Body of pancreas (tissue), 4 donors: ENCODE data around the gene BICRAL. TPM values are rescaled to one million over a fixed set of nuclear protein-coding genes. Genes with fewer than 3 reads are reported as not detected.

Experiments
- ATAC-seq: fragments of 150-250 bp; one replicate; pipeline ENCODE4 v1.9.1; 2016
- DNase-seq, 4 donors: peaks; one replicate each; pipeline ENCODE4 v3.0.0-alpha.2; 2019
- H3K27ac ChIP-seq, 4 donors: fragments of 200-600 bp; sonication (generic); 1 replicate in 3 of 4; 2 replicates in 1 of 4; pipeline versions ENCODE4 v1.5.1 to v1.6.1; 2016 to 2019; ENCODE audit warnings: mild to moderate bottlenecking in 1 of 4, mixed read lengths in 1 of 4, moderate library complexity in 1 of 4
- H3K27me3 ChIP-seq, 2 donors: fragments of 200-600 bp; sonication (generic); one replicate each; pipeline ENCODE4 v1.6.0; 2016; ENCODE audit warnings: mild to moderate bottlenecking in 1 of 2
- H3K36me3 ChIP-seq, 2 donors: fragments of 200-600 bp; sonication (generic); replicated peaks in 1 of 2; 2 replicates each; pipeline ENCODE4 v1.5.1; 2016; ENCODE audit warnings: low read depth in 2 of 2; ENCODE audit not compliant: insufficient read depth in 1 of 2
- H3K4me1 ChIP-seq: fragments of 200-600 bp; sonication (generic); one replicate; pipeline ENCODE4 v1.6.0; 2016
- H3K4me3 ChIP-seq, 2 donors: fragments of 200-600 bp; sonication (generic); 1 replicate in 1 of 2; 2 replicates in 1 of 2; pipeline ENCODE4 v1.5.1; 2016 to 2019
- H3K9me3 ChIP-seq, 3 donors: fragments of 200-600 bp; sonication (generic); 1 replicate in 2 of 3; 2 replicates in 1 of 3; pipeline ENCODE4 v1.5.1; 2016
- POLR2A ChIP-seq, 3 donors: fragments of 450-650 bp; IDR thresholded peaks; one replicate each; pipeline ENCODE4 v1.6.1; 2016; ENCODE audit warnings: antibody characterized with exemption in 3 of 3, mild to moderate bottlenecking in 2 of 3
- WGBS, 2 donors: methylation state at CpG; one replicate each; pipeline ENCODE4 v1.1.5; 2017; 5-methylcytosine and 5-hydroxymethylcytosine counted together
- intact Hi-C: fragments of 100-400 bp; cut with DNase I; formaldehyde crosslinking; loops from one replicate; pipeline ENCODE4 v1.15.1; 2023
- total RNA-seq, 2 donors: library from RNA; depleted of rRNA; stranded (reverse); fragments of >200 nt; gene quantifications; one replicate each; pipeline ENCODE4 v1.1.0, GENCODE V29; 2016
- TF ChIP-seq, protein P1 (sequence below), 7 experiments: fragments of 450-650 bp in 4 of 7; fragments of 200-600 bp in 3 of 7; sonication (generic) in 3 of 7; IDR thresholded peaks; one replicate each; pipeline ENCODE4 v1.5.1; 2016 to 2019; ENCODE audit warnings: antibody characterized with exemption in 7 of 7

BICRAL gene
- total RNA-seq, 2 donors from 2014 or later: 6.9 to 8.6 TPM

DNA sequence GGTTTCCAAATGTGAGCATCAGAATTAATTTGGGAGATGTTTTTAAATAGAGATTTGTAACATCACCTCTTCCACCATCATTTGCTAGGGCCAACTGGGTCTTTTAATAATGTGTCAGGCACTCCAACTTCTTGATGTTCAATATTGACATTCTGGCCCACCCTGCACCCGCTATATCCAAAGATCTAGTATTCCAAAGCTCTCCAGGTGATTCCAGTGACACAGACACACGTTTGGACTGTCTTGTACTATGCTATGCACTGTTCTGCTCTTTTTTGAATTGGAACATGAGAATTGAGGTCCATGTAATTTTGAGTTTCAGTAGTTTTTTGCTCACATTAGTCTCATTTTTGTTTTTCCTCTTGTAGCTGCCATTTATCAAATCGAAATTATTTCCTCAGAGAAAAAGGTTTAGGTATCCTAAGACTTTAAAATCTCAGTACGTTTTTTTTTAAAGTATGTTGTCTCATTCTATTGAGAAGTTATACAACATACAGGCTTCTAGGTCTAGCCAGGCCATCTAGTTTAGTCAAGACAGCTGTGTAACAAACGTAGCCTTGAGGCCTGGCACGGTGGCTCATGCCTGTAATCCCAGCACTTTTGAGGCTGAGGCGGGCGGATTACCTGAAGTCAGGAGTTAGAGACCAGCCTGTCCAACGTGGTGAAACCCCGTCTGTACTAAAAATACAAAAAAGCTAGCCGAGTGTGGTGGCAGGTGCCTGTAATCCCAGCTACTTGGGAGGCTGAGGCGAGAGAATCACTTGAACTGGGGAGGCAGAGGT is 3.1 kb downstream of the BICRAL start:
- Histone ChIP-seq H3K4me1 (peaks cover 57% of the 10 kb centered on the region), H3K9me3 (no peaks in the 10 kb centered on the region), H3K36me3 (no peaks in the 10 kb centered on the region), H3K4me3 (peak overlapping the region; percentile 47 to 60), H3K27me3 (no peaks in the 10 kb centered on the region), H3K27ac (peak overlapping the region; percentile 98 to 100 (median 100))
- intact Hi-C loops: no loop called here
- ATAC-seq: no peak
- peak; percentile 28 to 62 (median 42) for DNase-seq
- TF ChIP-seq POLR2A (IDR thresholded peaks at IDR 0.05): no peak
- TF ChIP-seq, protein P1, sequence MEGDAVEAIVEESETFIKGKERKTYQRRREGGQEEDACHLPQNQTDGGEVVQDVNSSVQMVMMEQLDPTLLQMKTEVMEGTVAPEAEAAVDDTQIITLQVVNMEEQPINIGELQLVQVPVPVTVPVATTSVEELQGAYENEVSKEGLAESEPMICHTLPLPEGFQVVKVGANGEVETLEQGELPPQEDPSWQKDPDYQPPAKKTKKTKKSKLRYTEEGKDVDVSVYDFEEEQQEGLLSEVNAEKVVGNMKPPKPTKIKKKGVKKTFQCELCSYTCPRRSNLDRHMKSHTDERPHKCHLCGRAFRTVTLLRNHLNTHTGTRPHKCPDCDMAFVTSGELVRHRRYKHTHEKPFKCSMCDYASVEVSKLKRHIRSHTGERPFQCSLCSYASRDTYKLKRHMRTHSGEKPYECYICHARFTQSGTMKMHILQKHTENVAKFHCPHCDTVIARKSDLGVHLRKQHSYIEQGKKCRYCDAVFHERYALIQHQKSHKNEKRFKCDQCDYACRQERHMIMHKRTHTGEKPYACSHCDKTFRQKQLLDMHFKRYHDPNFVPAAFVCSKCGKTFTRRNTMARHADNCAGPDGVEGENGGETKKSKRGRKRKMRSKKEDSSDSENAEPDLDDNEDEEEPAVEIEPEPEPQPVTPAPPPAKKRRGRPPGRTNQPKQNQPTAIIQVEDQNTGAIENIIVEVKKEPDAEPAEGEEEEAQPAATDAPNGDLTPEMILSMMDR (IDR thresholded peaks at IDR 0.05): no peak
- 42 to 48% methylated on average over 12 of the region's 12 CpGs for WGBS, 2 donors

GRCh38 chr6:42786525-42786985 is 4.7 kb downstream of the BICRAL start:
- Histone ChIP-seq H3K4me1 (peaks cover 66% of the 10 kb centered on the region), H3K27me3 (no peaks in the 10 kb centered on the region), H3K4me3 (no peak overlapping the region), H3K36me3 (no peaks in the 10 kb centered on the region), H3K27ac (peak overlapping the region in 3 of 4 donors; percentile 44 to 100 (median 98)), H3K9me3 (no peaks in the 10 kb centered on the region)
- TF ChIP-seq, protein P1 (IDR thresholded peaks at IDR 0.05): no peak
- TF ChIP-seq POLR2A (IDR thresholded peaks at IDR 0.05): no peak
- 60 to 64% methylated on average over 3 of the region's 3 CpGs for WGBS, 2 donors
- ATAC-seq (no peak), DNase-seq (no peak)
- intact Hi-C loops: no loop called here

DNA sequence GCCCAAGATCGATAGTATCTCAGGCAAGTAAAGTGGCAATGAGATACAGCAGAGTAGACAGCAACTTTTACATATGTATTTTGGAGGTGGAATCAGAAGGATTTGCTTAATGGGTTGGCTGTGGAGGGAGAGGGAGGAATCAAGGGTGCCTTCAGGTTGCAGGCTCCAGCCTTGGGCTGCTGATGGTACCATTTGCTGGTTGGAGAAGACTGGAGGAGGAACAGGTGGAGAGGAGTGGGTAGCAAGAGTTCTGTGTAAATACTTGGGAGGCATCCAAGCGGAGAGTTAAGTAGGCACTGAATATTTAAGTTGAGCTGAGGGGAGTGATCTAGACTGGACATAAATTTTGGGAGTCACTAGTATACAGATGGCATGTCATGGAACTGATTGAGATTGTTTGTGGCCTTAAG is 5.2 kb downstream of the BICRAL start:
- H3K4me3 ChIP-seq: no peak overlapping the region
- ATAC-seq (no peak), DNase-seq (no peak)
- H3K4me1 ChIP-seq: peaks cover 70% of the 10 kb centered on the region
- no peaks in the 10 kb centered on the region for H3K9me3 ChIP-seq
- H3K36me3 ChIP-seq: no peaks in the 10 kb centered on the region
- H3K27me3 ChIP-seq: no peaks in the 10 kb centered on the region
- TF ChIP-seq POLR2A (IDR thresholded peaks at IDR 0.05): no peak
- TF ChIP-seq, protein P1 (IDR thresholded peaks at IDR 0.05): no peak
- 63% methylated on average over 2 of the region's 2 CpGs for WGBS, 2 donors
- peak overlapping the region in 3 of 4 donors; percentile 44 to 100 (median 98) for H3K27ac ChIP-seq
- intact Hi-C loops: no loop called here

DNA sequence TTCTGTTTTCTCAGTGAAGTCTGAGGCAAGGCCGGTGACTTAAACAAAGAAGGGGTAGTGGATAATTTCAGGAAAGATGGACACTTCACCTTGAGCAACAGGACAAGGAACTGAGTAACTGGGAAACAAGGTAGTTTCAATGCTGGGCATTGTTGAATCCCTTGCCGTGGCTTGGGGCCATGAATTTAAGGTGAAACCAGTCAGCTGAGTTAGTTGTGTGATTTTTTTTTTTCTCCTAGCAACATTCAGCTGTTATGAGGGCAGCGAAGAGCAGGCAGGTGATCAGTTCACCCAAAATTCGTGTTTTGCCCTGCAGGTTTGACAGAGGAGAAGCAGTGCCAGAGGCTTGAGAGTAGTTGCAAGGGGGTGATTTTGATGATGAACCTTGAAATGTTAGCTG is 6.8 kb downstream of the BICRAL start:
- Histone ChIP-seq H3K27me3 (no peaks in the 10 kb centered on the region), H3K27ac (peak overlapping the region in 3 of 4 donors; percentile 1 to 67 (median 25)), H3K9me3 (no peaks in the 10 kb centered on the region), H3K4me1 (peaks cover 70% of the 10 kb centered on the region), H3K36me3 (no peaks in the 10 kb centered on the region), H3K4me3 (no peak overlapping the region)
- DNase-seq: no peak
- no peak for TF ChIP-seq POLR2A (IDR thresholded peaks at IDR 0.05)
- TF ChIP-seq, protein P1 (IDR thresholded peaks at IDR 0.05): no peak
- intact Hi-C loops: no loop called here
- 35 to 56% methylated on average over 4 of the region's 4 CpGs for WGBS, 2 donors
- ATAC-seq: no peak
